ENCODE measurements around the gene RIPOR2.

DNA sequence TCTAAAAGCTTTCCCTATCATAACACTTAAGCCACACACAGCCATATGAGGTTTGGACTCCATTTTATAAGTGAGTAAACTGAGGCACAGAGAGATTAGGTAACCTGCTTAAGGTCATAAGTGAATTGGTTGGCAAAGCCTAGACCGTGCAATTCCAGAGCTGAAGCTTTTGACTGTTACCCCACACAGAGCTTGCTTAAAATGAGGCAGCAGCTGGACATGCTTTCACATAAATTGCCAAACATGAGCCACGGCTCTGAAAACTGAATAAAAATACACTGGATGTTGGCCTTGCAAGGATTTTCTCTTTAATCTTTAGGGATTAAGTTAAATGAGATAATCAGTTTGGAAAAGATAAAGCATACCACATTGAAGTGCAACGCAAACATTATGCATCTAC, 2.5 kb downstream of the RIPOR2 start:
- TF ChIP-seq, protein P1, sequence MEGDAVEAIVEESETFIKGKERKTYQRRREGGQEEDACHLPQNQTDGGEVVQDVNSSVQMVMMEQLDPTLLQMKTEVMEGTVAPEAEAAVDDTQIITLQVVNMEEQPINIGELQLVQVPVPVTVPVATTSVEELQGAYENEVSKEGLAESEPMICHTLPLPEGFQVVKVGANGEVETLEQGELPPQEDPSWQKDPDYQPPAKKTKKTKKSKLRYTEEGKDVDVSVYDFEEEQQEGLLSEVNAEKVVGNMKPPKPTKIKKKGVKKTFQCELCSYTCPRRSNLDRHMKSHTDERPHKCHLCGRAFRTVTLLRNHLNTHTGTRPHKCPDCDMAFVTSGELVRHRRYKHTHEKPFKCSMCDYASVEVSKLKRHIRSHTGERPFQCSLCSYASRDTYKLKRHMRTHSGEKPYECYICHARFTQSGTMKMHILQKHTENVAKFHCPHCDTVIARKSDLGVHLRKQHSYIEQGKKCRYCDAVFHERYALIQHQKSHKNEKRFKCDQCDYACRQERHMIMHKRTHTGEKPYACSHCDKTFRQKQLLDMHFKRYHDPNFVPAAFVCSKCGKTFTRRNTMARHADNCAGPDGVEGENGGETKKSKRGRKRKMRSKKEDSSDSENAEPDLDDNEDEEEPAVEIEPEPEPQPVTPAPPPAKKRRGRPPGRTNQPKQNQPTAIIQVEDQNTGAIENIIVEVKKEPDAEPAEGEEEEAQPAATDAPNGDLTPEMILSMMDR (IDR thresholded peaks at IDR 0.05 in 2 of 3, conservative IDR thresholded peaks at IDR 0.05 in 1 of 3; ENCODE audit: control insufficient read depth in 2 of 3, extremely low read depth in 1 of 3, insufficient read depth in 1 of 3, low read depth in 3 of 3, low read length in 3 of 3): no peak
- TF ChIP-seq EP300 (IDR thresholded peaks at IDR 0.05; ENCODE audit: borderline replicate concordance in 1 of 2, control insufficient read depth in 1 of 2, low read depth in 2 of 2, low read length in 2 of 2): no peak
- no peak for TF ChIP-seq POLR2A (IDR thresholded peaks at IDR 0.05; ENCODE audit: low read depth, low read length)
- no peak for TF ChIP-seq SUPT20H (IDR thresholded peaks at IDR 0.05; ENCODE audit: borderline replicate concordance, control insufficient read depth, low read depth, low read length)
